Kidney (tissue), 14 donors: ENCODE data around the gene UNC119. TPM values are rescaled to one million over a fixed set of nuclear protein-coding genes. Genes with fewer than 3 reads are reported as not detected.
"Not testable (repeated sequence)": the region's sequence is repeated elsewhere in the genome, so short reads cannot be mapped to it uniquely, and the experiment has no call there.

Experiments used
- DNase-seq, 5 donors: peaks; one replicate each; pipeline ENCODE4 v3.0.0-alpha.2; 2013 to 2020
- FAIRE-seq: peaks from 2 replicates; lab custom pipeline; 2012; peaks lifted over from hg19 to GRCh38; lab: Jason Lieb, UNC
- H3K27ac ChIP-seq, 2 donors: one replicate each; pipeline ENCODE4 v1.7.0; 2013; ENCODE audit warnings: low read depth in 2 of 2, low read length in 2 of 2, inconsistent platforms in 1 of 2
- H3K27me3 ChIP-seq: one replicate; pipeline ENCODE4 v1.7.1; 2013; ENCODE audit warnings: low read length, inconsistent platforms; ENCODE audit not compliant: control insufficient read depth, insufficient read depth
- H3K36me3 ChIP-seq, 3 donors: one replicate each; pipeline versions ENCODE4 v1.7.0 to v1.7.1; 2013; ENCODE audit warnings: low read length in 3 of 3, control low read depth in 1 of 3, inconsistent platforms in 1 of 3; ENCODE audit not compliant: insufficient read depth in 3 of 3, control insufficient read depth in 2 of 3
- H3K4me1 ChIP-seq, 3 donors: one replicate each; pipeline versions ENCODE4 v1.7.0 to v1.7.1; 2013; ENCODE audit warnings: low read length in 3 of 3, inconsistent platforms in 1 of 3, low read depth in 1 of 3; ENCODE audit not compliant: control insufficient read depth in 2 of 3, insufficient read depth in 2 of 3
- H3K4me3 ChIP-seq, 3 donors: one replicate each; pipeline versions ENCODE4 v1.7.0 to v1.8.1; 2013; ENCODE audit warnings: low read length in 3 of 3, control low read depth in 1 of 3, inconsistent platforms in 1 of 3
- H3K9ac ChIP-seq, 3 donors: one replicate each; pipeline versions ENCODE4 v1.7.0 to v1.7.1; 2013; ENCODE audit warnings: low read length in 3 of 3, control low read depth in 1 of 3, inconsistent platforms in 1 of 3
- H3K9me3 ChIP-seq, 3 donors: one replicate each; pipeline versions ENCODE4 v1.7.0 to v1.7.1; 2013; ENCODE audit warnings: low read length in 3 of 3, control low read depth in 1 of 3, inconsistent platforms in 1 of 3; ENCODE audit not compliant: control insufficient read depth in 2 of 3, insufficient read depth in 1 of 3
- CTCF ChIP-seq: IDR thresholded peaks from 3 replicates; pipeline ENCODE4 v1.5.1; 2012; ENCODE audit warnings: mild to moderate bottlenecking, moderate library complexity, borderline replicate concordance; ENCODE audit not compliant: insufficient read depth; ENCODE audit errors: extremely low read depth
- intact Hi-C: fragments of 100-400 bp; cut with DNase I; formaldehyde crosslinking; loops from one replicate; pipeline ENCODE4 v1.11.1; 2022
- polyA plus RNA-seq: library from polyadenylated mRNA; stranded (reverse); fragments of 350-450 nt; fragmentation: Illumina TruSeq; extraction: RNeasy Lipid Tissue Mini Kit (QIAGEN cat#74804); gene quantifications from one replicate; pipeline ENCODE4 v1.2.3, GENCODE V29; 2014; ENCODE audit warnings: low read depth, low replicate concordance; ENCODE audit not compliant: insufficient read depth
- total RNA-seq: library from RNA; stranded (reverse); fragmentation: NEBNext Ultra II Directional; extraction: Animal tissue kit (Norgen Biotek cat#: 25700); gene quantifications from one replicate; pipeline ENCODE4 v1.2.1, GENCODE V29; 2021
- donor health status: control.
- donor health status: control.
- donor health status: control.
- donor health status: control.
- donor health status: control.
- donor health status: DM: yes; HTN: yes; CAD: no.
- donor health status: Normal renal cell carcinoma (clear cell type).

UNC119 gene
- total and polyA plus RNA-seq, 2 donors from 2014 or later: 19.0 to 60.7 TPM

GRCh38 chr17:28577466-28577824, 25.0 kb upstream of the UNC119 start:
- peaks cover 6 to 18% (median 11%) of the 10 kb centered on the region in 3 donors for H3K36me3 ChIP-seq
- no peaks in the 10 kb centered on the region for H3K9me3 ChIP-seq
- intact Hi-C loops: no loop called here
- H3K9ac ChIP-seq: no peak overlapping the region
- DNase-seq: no peak
- H3K4me3 ChIP-seq: no peak overlapping the region
- FAIRE-seq: no peak
- H3K27ac ChIP-seq: no peak overlapping the region
- H3K27me3 ChIP-seq: no peaks in the 10 kb centered on the region
- TF ChIP-seq CTCF: no peak
- H3K4me1 ChIP-seq: peaks cover 0 to 3% (median 0%) of the 10 kb centered on the region in 3 donors

GRCh38 chr17:28576758-28577465, 24.5 kb upstream of the UNC119 start, which contains the start of gene ALDOC:
TSS of gene ALDOC (minus strand) at chr17:28576895. CDS start at chr17:28575532, 1,363 bp downstream.
- H3K9ac ChIP-seq: no peak within 1 kb of the TSS
- intact Hi-C loops: no loop called here
- peaks cover 2 to 12% (median 5%) of the 10 kb centered on the region in 3 donors for H3K36me3 ChIP-seq
- H3K4me1 ChIP-seq: peaks cover 0 to 5% (median 4%) of the 10 kb centered on the region in 3 donors
- peak within 1 kb of the TSS in 2 of 3 donors; percentile 40 to 43 for H3K4me3 ChIP-seq
- DNase-seq (peak; percentile 92 to 98 (median 96)), FAIRE-seq (no peak)
- no peak for TF ChIP-seq CTCF
- no peak within 1 kb of the TSS for H3K27ac ChIP-seq
- H3K9me3 ChIP-seq: no peaks in the 10 kb centered on the region
- no peaks in the 10 kb centered on the region for H3K27me3 ChIP-seq

GRCh38 chr17:28576016-28576415, 23.6 kb upstream of the UNC119 start:
- H3K9me3 ChIP-seq, H3K9ac ChIP-seq, DNase-seq, H3K4me3 ChIP-seq, H3K27ac ChIP-seq, FAIRE-seq, H3K4me1 ChIP-seq, intact Hi-C loops, H3K27me3 ChIP-seq: not testable (repeated sequence)
- peaks cover 2 to 12% (median 4%) of the 10 kb centered on the region in 3 donors for H3K36me3 ChIP-seq

GRCh38 chr17:28575126-28575795, 22.8 kb upstream of the UNC119 start:
- H3K27me3 ChIP-seq: no peaks in the 10 kb centered on the region
- H3K9me3 ChIP-seq: no peaks in the 10 kb centered on the region
- H3K4me1 ChIP-seq: peaks cover 0 to 10% (median 5%) of the 10 kb centered on the region in 3 donors
- intact Hi-C loops: no loop called here
- no peak for TF ChIP-seq CTCF
- FAIRE-seq (no peak), DNase-seq (no peak)
- H3K36me3 ChIP-seq: peaks cover 2 to 12% (median 4%) of the 10 kb centered on the region in 3 donors
- no peak overlapping the region for H3K9ac ChIP-seq
- no peak overlapping the region for H3K27ac ChIP-seq
- H3K4me3 ChIP-seq: no peak overlapping the region
